Measurements from ENCODE around the gene TSNAX. TPM values are rescaled to one million over a fixed set of nuclear protein-coding genes. Genes with fewer than 3 reads are reported as not detected.

Gene TSNAX
- total and polyA plus RNA-seq, 9 of the 15 experiments (the other 6 are each of a cell fraction or from before 2014, with no cell fraction given) = 33.8 to 102 (median 61.2) TPM

- Histone ChIP-seq H3K4me3 (no peak overlapping the region), H3K79me2 (ENCODE audit: control insufficient read depth, insufficient read depth, low read length) (no peaks in the 10 kb centered on the region), H3K9ac (ENCODE audit: insufficient read depth in 1 of 2, low read depth in 2 of 2, low read length in 2 of 2) (no peak overlapping the region), H2AFZ (ENCODE audit: low read depth, low read length) (no peak overlapping the region), H3K36me3 (ENCODE audit: control insufficient read depth, insufficient read depth, low read length) (no peaks in the 10 kb centered on the region), H3K9me1 (ENCODE audit: control insufficient read depth, insufficient read depth, low read length) (no peaks in the 10 kb centered on the region), H3K27me3 (ENCODE audit: control insufficient read depth in 2 of 2, insufficient read depth in 2 of 2, low read length in 2 of 2) (no peaks in the 10 kb centered on the region), H3K4me2 (ENCODE audit: insufficient read depth, low read length) (no peak overlapping the region), H3K9me3 (replicated peaks; ENCODE audit: control insufficient read depth, insufficient read depth, low read depth, low read length) (no peaks in the 10 kb centered on the region), H3K4me1 (replicated peaks in 1 of 2; ENCODE audit: control insufficient read depth in 2 of 2, insufficient read depth in 2 of 2, low read length in 2 of 2) (peaks cover 0 to 3% of the 10 kb centered on the region in 2 experiments; a peak in 3 of 5 replicates), H3K27ac (ENCODE audit: extremely low read depth, low read depth, low read length) (no peak overlapping the region), H4K20me1 (replicated peaks; ENCODE audit: control insufficient read depth, insufficient read depth, low read length) (no peaks in the 10 kb centered on the region)
- intact Hi-C loops (cut with micrococcal nuclease) (no loop called here), in situ Hi-C loops (cut with MboI) (no loop called here)
- DNase-seq (ENCODE audit: extremely low read depth in 1 of 4, low spot score in 3 of 4) = no peak
- no peak for TF ChIP-seq JUN (IDR thresholded peaks at IDR 0.05; ENCODE audit: borderline replicate concordance, low read depth, low read length)
- no peak for TF ChIP-seq JUN (CRISPR knock-in tag; IDR thresholded peaks at IDR 0.05; ENCODE audit: borderline replicate concordance)
- TF ChIP-seq SPI1 (IDR thresholded peaks at IDR 0.05; ENCODE audit: borderline replicate concordance, low read depth, low read length) = peak; percentile 54; the same call in 1 of the 2 replicates
- TF ChIP-seq CAMTA2 (CRISPR knock-in tag; conservative IDR thresholded peaks at IDR 0.05) = no peak
- WGBS (ENCODE audit: insufficient coverage, low coverage, missing lambda C conversion rate) = 8% methylated on average over 2 of the region's 2 CpGs
- no TSS peak for BruUV-seq (replicated peaks)
- CTCF ChIA-PET (ENCODE audit: low intra/inter-chr PET ratio) = no interaction called here
- ATAC-seq = no peak
- POLR2A ChIA-PET = no interaction called here
- no peak for FAIRE-seq
Measured at GRCh38 chr1:231515748-231516147, 12.7 kb upstream of the TSNAX start.

- Histone ChIP-seq H3K27ac (ENCODE audit: extremely low read depth, low read depth, low read length) (no peak overlapping the region), H3K36me3 (ENCODE audit: control insufficient read depth, insufficient read depth, low read length) (no peaks in the 10 kb centered on the region), H3K79me2 (ENCODE audit: control insufficient read depth, insufficient read depth, low read length) (no peaks in the 10 kb centered on the region), H3K9me3 (replicated peaks; ENCODE audit: control insufficient read depth, insufficient read depth, low read depth, low read length) (no peaks in the 10 kb centered on the region), H3K9ac (ENCODE audit: insufficient read depth in 1 of 2, low read depth in 2 of 2, low read length in 2 of 2) (no peak overlapping the region), H3K9me1 (ENCODE audit: control insufficient read depth, insufficient read depth, low read length) (no peaks in the 10 kb centered on the region), H3K4me3 (no peak overlapping the region), H3K27me3 (ENCODE audit: control insufficient read depth in 2 of 2, insufficient read depth in 2 of 2, low read length in 2 of 2) (no peaks in the 10 kb centered on the region), H3K4me1 (replicated peaks in 1 of 2; ENCODE audit: control insufficient read depth in 2 of 2, insufficient read depth in 2 of 2, low read length in 2 of 2) (peaks cover 0 to 3% of the 10 kb centered on the region in 2 experiments; a peak in 3 of 5 replicates), H4K20me1 (replicated peaks; ENCODE audit: control insufficient read depth, insufficient read depth, low read length) (no peaks in the 10 kb centered on the region), H3K4me2 (ENCODE audit: insufficient read depth, low read length) (no peak overlapping the region), H2AFZ (ENCODE audit: low read depth, low read length) (no peak overlapping the region)
- WGBS (ENCODE audit: insufficient coverage, low coverage, missing lambda C conversion rate) = 2% methylated on average over 3 of the region's 3 CpGs
- no peak for ATAC-seq
- no peak for TF ChIP-seq CEBPG (CRISPR knock-in tag; IDR thresholded peaks at IDR 0.05)
- TF ChIP-seq CEBPG (tag; conservative IDR thresholded peaks at IDR 0.05 in 1 of 2, IDR thresholded peaks at IDR 0.05 in 1 of 2) = 0 out of 4 replicates have a peak, but pooled peaks of 1 of the 2 experiments have one; percentile 5
- no peak for TF ChIP-seq ARID3B (CRISPR knock-in tag; IDR thresholded peaks at IDR 0.05; ENCODE audit: borderline replicate concordance)
- peak; percentile 11; the same call in 1 of the 2 replicates for TF ChIP-seq CEBPB (tag; IDR thresholded peaks at IDR 0.05)
- DNase-seq (ENCODE audit: extremely low read depth in 1 of 4, low spot score in 3 of 4) = no peak
- in situ Hi-C loops (cut with MboI) (no loop called here), intact Hi-C loops (cut with micrococcal nuclease) (no loop called here)
- no TSS peak for BruUV-seq (replicated peaks)
- FAIRE-seq = no peak
- ChIA-PET CTCF (ENCODE audit: low intra/inter-chr PET ratio) (no interaction called here), POLR2A (no interaction called here)
Measured at GRCh38 chr1:231517076-231517475, 11.4 kb upstream of the TSNAX start.
